Chondrocyte (in vitro differentiated cells): Measurements from ENCODE around the gene TNFRSF21. TPM values are rescaled to one million over a fixed set of nuclear protein-coding genes. Genes with fewer than 3 reads are reported as not detected.

Experiments
- DNase-seq: peaks from one replicate; pipeline ENCODE4 v3.0.0; 2021; ENCODE audit warnings: mixed read lengths, low spot score
- H3K27ac Mint-ChIP-seq: one replicate; pipeline ENCODE4 v1.8.0; 2021; ENCODE audit warnings: mild to moderate bottlenecking, moderate library complexity, mixed read lengths; ENCODE audit not compliant: unreplicated experiment
- H3K27me3 Mint-ChIP-seq: 2 replicates; pipeline ENCODE4 v1.8.0; 2021; ENCODE audit warnings: low read depth, mixed read lengths
- H3K36me3 Mint-ChIP-seq: 2 replicates; pipeline ENCODE4 v1.8.0; 2021; ENCODE audit warnings: low read depth, mixed read lengths
- H3K4me1 Mint-ChIP-seq: 2 replicates; pipeline ENCODE4 v1.8.0; 2021; ENCODE audit warnings: low read depth, mild to moderate bottlenecking, mixed read lengths
- H3K4me3 Mint-ChIP-seq: one replicate; pipeline ENCODE4 v1.8.0; 2021; ENCODE audit warnings: mild to moderate bottlenecking, moderate library complexity, mixed read lengths; ENCODE audit not compliant: unreplicated experiment
- H3K9me3 Mint-ChIP-seq: 2 replicates; pipeline ENCODE4 v1.8.0; 2021; ENCODE audit warnings: low read depth, mixed read lengths
- total RNA-seq: library from RNA; stranded (reverse); gene quantifications from 3 replicates; pipeline ENCODE4 v1.2.1, GENCODE V29; 2021
- TF ChIP-seq, protein P1 (sequence below): fragments of 200-600 bp; sonication (generic); IDR thresholded peaks from 2 replicates; pipeline ENCODE4 v1.5.0; 2021; ENCODE audit warnings: antibody characterized with exemption, mild to moderate bottlenecking, moderate library complexity

The TNFRSF21 gene
- total RNA-seq, 1 donor from 2014 or later: 23.1 TPM

DNA sequence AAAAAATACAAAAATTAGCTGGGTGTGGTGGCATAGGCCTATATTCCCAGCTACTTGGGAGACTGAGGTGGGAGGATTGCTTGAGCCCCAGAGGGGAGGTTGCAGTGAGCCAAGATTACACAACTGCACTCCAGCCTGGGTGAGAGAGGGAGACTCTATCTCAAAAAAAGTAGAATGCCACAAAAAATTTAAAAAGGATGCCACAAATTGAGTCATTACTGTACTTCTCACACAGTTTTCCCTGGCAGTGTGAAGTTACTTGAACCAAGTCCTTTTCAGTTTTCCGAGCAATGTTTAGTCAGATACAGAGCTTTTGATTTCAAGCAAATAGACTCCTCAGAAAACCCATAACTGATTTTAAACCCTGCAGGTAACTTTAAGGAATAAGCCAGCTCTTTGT lies 53.3 kb downstream of the TNFRSF21 start:
- DNase-seq: no peak
- no peaks in the 10 kb centered on the region for H3K36me3 Mint-ChIP-seq
- no peaks in the 10 kb centered on the region for H3K4me1 Mint-ChIP-seq
- H3K27ac Mint-ChIP-seq: no peak overlapping the region
- H3K27me3 Mint-ChIP-seq: no peaks in the 10 kb centered on the region
- H3K9me3 Mint-ChIP-seq: no peaks in the 10 kb centered on the region
- TF ChIP-seq, protein P1, sequence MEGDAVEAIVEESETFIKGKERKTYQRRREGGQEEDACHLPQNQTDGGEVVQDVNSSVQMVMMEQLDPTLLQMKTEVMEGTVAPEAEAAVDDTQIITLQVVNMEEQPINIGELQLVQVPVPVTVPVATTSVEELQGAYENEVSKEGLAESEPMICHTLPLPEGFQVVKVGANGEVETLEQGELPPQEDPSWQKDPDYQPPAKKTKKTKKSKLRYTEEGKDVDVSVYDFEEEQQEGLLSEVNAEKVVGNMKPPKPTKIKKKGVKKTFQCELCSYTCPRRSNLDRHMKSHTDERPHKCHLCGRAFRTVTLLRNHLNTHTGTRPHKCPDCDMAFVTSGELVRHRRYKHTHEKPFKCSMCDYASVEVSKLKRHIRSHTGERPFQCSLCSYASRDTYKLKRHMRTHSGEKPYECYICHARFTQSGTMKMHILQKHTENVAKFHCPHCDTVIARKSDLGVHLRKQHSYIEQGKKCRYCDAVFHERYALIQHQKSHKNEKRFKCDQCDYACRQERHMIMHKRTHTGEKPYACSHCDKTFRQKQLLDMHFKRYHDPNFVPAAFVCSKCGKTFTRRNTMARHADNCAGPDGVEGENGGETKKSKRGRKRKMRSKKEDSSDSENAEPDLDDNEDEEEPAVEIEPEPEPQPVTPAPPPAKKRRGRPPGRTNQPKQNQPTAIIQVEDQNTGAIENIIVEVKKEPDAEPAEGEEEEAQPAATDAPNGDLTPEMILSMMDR: no peak
- no peak overlapping the region for H3K4me3 Mint-ChIP-seq

DNA sequence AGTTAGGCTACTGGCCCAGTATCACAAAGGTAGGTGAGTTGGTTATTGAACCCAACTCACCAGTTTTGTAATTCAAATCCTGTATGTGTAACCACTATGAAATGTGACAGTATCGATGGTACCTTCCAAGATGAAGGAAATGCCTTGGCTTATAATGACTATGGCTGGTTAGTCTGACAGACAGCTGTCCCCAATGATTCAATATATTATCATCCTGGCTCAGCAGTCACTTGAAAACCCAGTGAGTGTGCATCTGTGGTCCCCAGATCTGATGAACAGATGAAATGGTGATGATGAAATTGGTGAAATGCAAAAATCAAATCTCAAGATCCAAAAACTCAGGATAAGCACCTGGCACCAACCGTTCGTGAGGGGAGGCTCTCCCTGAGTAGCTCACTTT lies 54.8 kb downstream of the TNFRSF21 start:
- H3K4me3 Mint-ChIP-seq: no peak overlapping the region
- H3K36me3 Mint-ChIP-seq: no peaks in the 10 kb centered on the region
- no peaks in the 10 kb centered on the region for H3K9me3 Mint-ChIP-seq
- no peaks in the 10 kb centered on the region for H3K27me3 Mint-ChIP-seq
- no peak overlapping the region for H3K27ac Mint-ChIP-seq
- no peak for DNase-seq
- H3K4me1 Mint-ChIP-seq: no peaks in the 10 kb centered on the region
- TF ChIP-seq, protein P1: no peak

DNA sequence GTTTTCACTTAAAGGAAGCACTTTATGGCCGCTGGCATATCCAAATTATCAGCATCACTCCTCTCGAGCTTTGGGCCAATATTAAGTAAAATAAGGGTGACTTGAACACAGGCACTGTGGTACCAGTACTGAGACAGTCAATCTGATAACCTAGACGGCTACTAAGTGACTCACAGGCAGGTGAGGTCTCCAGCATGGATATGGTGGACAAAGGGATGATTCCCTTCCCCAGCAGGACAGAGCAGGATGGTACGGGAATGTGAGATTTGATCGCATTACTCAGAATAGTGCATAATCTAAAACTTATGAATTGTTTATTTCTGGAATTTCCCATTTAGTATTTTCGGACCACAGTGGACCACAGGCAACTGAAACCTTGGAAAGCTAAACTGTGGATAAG lies 55.7 kb downstream of the TNFRSF21 start:
- no peaks in the 10 kb centered on the region for H3K36me3 Mint-ChIP-seq
- no peak overlapping the region for H3K27ac Mint-ChIP-seq
- H3K27me3 Mint-ChIP-seq: no peaks in the 10 kb centered on the region
- no peak overlapping the region for H3K4me3 Mint-ChIP-seq
- no peaks in the 10 kb centered on the region for H3K9me3 Mint-ChIP-seq
- H3K4me1 Mint-ChIP-seq: no peaks in the 10 kb centered on the region
- DNase-seq: no peak
- TF ChIP-seq, protein P1: no peak

DNA sequence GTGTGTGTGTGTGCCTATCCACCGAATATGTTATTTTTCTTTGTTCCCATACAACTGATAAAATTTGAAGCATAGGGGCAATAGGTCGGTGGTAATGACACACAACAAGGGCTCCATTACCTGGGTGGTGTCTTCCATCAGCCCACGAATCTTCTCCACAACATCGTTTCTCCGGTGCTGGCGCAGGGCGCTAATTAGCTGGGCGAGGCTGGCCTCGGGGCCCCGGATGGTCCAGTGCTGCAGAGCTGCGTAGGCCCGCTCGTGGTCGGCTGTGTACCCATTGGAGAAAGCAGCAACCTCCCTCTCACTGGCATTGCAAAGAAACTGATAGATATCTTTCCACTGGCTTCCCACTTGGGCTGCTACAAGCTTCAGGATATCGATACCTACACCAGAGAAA lies 56.6 kb downstream of the TNFRSF21 start:
- Mint-ChIP-seq H3K4me3 (no peak overlapping the region), H3K27me3 (no peaks in the 10 kb centered on the region), H3K36me3 (no peaks in the 10 kb centered on the region), H3K27ac (no peak overlapping the region), H3K9me3 (no peaks in the 10 kb centered on the region), H3K4me1 (peaks cover 5% of the 10 kb centered on the region)
- no peak for DNase-seq
- TF ChIP-seq, protein P1: no peak

DNA sequence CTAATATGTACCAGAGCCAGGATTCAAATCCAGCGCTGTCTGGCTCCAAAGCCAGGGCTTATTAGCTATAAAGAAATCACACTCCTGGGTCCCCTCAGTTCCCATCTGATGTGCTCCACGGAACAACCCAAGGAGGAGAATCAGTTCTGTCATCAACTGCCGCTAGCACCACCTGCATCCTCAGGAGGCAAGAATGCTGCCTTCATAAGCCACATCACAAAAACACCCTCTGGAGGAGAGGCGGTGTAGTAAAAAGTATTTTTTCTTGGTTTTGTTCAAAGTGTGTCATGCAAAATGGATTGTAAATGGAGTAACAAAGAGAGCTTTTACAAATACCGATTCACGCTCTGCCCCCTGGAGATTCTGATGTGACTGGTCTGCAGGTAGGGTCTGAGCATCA lies 57.1 kb downstream of the TNFRSF21 start:
- Mint-ChIP-seq H3K4me1 (peaks cover 6% of the 10 kb centered on the region), H3K4me3 (no peak overlapping the region), H3K27ac (no peak overlapping the region), H3K9me3 (no peaks in the 10 kb centered on the region), H3K36me3 (no peaks in the 10 kb centered on the region), H3K27me3 (no peaks in the 10 kb centered on the region)
- no peak for DNase-seq
- TF ChIP-seq, protein P1: no peak
